Measurements from ENCODE around the gene UST. TPM values are rescaled to one million over a fixed set of nuclear protein-coding genes. Genes with fewer than 3 reads are reported as not detected.

UST gene
- total RNA-seq, 2 donors from 2014 or later = 15.3 to 16.3 TPM

DNA sequence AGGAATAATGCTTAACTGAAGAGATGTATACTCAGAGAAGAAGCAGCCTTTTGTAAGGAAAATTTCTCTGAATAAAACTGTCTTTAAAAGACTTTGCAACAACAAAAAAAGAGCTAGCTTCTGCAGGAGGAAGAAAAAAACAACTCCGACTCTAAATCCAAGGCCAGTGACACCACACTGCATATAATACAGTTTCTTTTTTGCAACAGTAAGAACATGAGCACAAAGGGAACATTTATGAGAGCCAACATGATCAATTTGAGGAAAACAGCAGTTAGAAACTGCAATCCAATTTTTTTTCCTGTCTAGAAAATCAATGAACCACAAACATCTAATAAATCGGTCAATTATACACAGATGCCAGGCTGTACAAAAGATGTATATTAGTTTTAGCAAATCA lies 42.9 kb upstream of the UST start:
- H3K9me3 Mint-ChIP-seq = peaks cover 14% of the 10 kb centered on the region
- H3K9me3 ChIP-seq (ENCODE audit: control insufficient read depth, low read length) = peaks cover 7% of the 10 kb centered on the region
- TF ChIP-seq, protein P1, sequence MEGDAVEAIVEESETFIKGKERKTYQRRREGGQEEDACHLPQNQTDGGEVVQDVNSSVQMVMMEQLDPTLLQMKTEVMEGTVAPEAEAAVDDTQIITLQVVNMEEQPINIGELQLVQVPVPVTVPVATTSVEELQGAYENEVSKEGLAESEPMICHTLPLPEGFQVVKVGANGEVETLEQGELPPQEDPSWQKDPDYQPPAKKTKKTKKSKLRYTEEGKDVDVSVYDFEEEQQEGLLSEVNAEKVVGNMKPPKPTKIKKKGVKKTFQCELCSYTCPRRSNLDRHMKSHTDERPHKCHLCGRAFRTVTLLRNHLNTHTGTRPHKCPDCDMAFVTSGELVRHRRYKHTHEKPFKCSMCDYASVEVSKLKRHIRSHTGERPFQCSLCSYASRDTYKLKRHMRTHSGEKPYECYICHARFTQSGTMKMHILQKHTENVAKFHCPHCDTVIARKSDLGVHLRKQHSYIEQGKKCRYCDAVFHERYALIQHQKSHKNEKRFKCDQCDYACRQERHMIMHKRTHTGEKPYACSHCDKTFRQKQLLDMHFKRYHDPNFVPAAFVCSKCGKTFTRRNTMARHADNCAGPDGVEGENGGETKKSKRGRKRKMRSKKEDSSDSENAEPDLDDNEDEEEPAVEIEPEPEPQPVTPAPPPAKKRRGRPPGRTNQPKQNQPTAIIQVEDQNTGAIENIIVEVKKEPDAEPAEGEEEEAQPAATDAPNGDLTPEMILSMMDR (conservative IDR thresholded peaks at IDR 0.05) = no peak
- peaks cover 7% of the 10 kb centered on the region for H3K4me1 Mint-ChIP-seq
- no peaks in the 10 kb centered on the region for H3K27me3 ChIP-seq (ENCODE audit: control insufficient read depth, insufficient read depth, low read length, poor library complexity, severe bottlenecking)
- H3K27ac ChIP-seq (ENCODE audit: low read depth, low read length) = no peak overlapping the region
- WGBS, 2 experiments (ENCODE audit: insufficient coverage in 1 of 2, insufficient read length in 1 of 2) = 85% methylated on average over 2 of the region's 2 CpGs; no CpG with 5 or more reads in 1 of the 2 experiments
- H3K9ac ChIP-seq (ENCODE audit: extremely low read depth, low read length, poor library complexity, severe bottlenecking) = no peak overlapping the region
- peaks cover 6% of the 10 kb centered on the region for H3K4me1 ChIP-seq (ENCODE audit: control insufficient read depth, insufficient read depth, low read length)
- peaks cover 12% of the 10 kb centered on the region for H3K27me3 Mint-ChIP-seq (ENCODE audit: insufficient read depth)
- no peak overlapping the region for H3K4me3 ChIP-seq (ENCODE audit: low read length)
- H3K4me3 Mint-ChIP-seq = no peak overlapping the region
- no peak for DNase-seq
- H3K36me3 Mint-ChIP-seq (ENCODE audit: low read depth) = no peaks in the 10 kb centered on the region
- H3K27ac Mint-ChIP-seq = no peak overlapping the region
- H3K36me3 ChIP-seq (ENCODE audit: control insufficient read depth, insufficient read depth, low read length) = no peaks in the 10 kb centered on the region

DNA sequence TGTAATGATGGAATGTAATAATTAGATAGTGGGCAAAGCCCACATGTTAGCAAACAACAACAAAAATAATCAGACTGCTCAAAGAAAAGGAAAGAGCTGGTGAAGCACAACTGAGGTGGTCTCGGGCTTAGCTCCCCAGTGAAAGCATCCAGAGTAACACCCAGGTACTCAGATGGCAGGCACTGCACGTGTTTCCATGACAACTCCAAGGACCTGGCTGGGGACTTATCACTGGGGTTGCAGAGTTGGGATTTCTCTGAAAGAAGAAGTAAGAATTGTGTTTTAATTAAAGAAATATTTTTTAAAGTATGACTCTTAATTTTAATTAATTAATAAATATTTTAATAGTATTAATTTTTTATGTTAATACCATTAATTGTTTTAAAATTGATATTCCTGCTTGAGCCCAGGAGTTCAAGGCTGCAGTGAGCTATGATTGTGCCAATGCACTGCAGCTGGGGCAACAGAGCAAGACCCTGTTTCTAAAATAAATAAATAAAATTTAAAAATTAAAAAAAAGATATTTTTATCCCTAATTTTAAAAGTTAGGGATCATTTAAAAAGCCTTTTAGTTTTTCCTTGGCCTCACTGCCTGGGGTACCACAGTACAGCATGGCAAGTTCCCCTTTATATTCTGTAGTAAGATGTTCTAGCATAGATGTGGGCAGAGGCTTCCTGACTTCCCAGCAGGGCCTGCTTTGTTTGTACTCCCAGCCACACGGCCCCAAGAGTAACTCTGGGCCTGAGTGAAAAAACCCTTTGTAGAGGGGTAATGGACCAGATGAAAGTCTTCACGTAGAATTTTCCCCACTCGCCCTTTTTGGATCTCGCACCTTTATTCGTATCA lies 42.2 kb upstream of the UST start:
- peaks cover 7% of the 10 kb centered on the region for H3K9me3 Mint-ChIP-seq
- no peak overlapping the region for H3K27ac Mint-ChIP-seq
- H3K27me3 Mint-ChIP-seq (ENCODE audit: insufficient read depth) = peaks cover 9% of the 10 kb centered on the region
- no peak for DNase-seq
- TF ChIP-seq, protein P1 (conservative IDR thresholded peaks at IDR 0.05) = no peak
- peaks cover 7% of the 10 kb centered on the region for H3K9me3 ChIP-seq (ENCODE audit: control insufficient read depth, low read length)
- H3K36me3 Mint-ChIP-seq (ENCODE audit: low read depth) = no peaks in the 10 kb centered on the region
- H3K36me3 ChIP-seq (ENCODE audit: control insufficient read depth, insufficient read depth, low read length) = no peaks in the 10 kb centered on the region
- H3K27me3 ChIP-seq (ENCODE audit: control insufficient read depth, insufficient read depth, low read length, poor library complexity, severe bottlenecking) = no peaks in the 10 kb centered on the region
- H3K4me3 ChIP-seq (ENCODE audit: low read length) = no peak overlapping the region
- 83 to 89% methylated on average over 6 to 7 of the region's 7 CpGs for WGBS, 2 experiments (ENCODE audit: insufficient coverage in 1 of 2, insufficient read length in 1 of 2)
- H3K27ac ChIP-seq (ENCODE audit: low read depth, low read length) = no peak overlapping the region
- peaks cover 6% of the 10 kb centered on the region for H3K4me1 ChIP-seq (ENCODE audit: control insufficient read depth, insufficient read depth, low read length)
- H3K9ac ChIP-seq (ENCODE audit: extremely low read depth, low read length, poor library complexity, severe bottlenecking) = no peak overlapping the region
- peaks cover 7% of the 10 kb centered on the region for H3K4me1 Mint-ChIP-seq
- no peak overlapping the region for H3K4me3 Mint-ChIP-seq

DNA sequence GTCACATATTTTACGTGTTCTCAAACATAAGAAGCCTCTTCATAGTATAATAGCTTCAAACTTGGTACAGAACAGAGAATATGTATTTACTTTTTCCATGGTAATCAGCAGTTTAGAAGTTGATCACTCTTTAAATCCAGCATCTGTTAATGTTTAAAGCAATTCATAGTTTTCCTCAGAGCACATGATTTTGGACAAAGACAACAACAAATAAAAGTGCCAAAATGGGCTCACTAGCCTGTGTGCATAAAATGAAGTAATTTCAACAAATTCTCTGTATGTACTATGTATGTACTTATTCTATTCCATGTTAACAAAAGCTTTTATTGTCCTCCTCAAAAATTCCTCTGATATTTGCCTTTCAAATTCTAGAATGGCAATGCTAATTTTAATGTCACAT lies 38.1 kb upstream of the UST start:
- Histone ChIP-seq H3K4me1 (ENCODE audit: control insufficient read depth, insufficient read depth, low read length) (no peaks in the 10 kb centered on the region), H3K4me3 (ENCODE audit: low read length) (no peak overlapping the region), H3K9ac (ENCODE audit: extremely low read depth, low read length, poor library complexity, severe bottlenecking) (no peak overlapping the region), H3K27me3 (ENCODE audit: control insufficient read depth, insufficient read depth, low read length, poor library complexity, severe bottlenecking) (no peaks in the 10 kb centered on the region), H3K9me3 (ENCODE audit: control insufficient read depth, low read length) (peaks cover 15% of the 10 kb centered on the region), H3K27ac (ENCODE audit: low read depth, low read length) (no peak overlapping the region), H3K36me3 (ENCODE audit: control insufficient read depth, insufficient read depth, low read length) (no peaks in the 10 kb centered on the region)
- H3K4me3 Mint-ChIP-seq = no peak overlapping the region
- WGBS, 2 experiments (ENCODE audit: insufficient coverage in 1 of 2, insufficient read length in 1 of 2) = 100% methylated on average over 1 of the region's 1 CpG
- H3K27ac Mint-ChIP-seq = no peak overlapping the region
- peaks cover 6% of the 10 kb centered on the region for H3K9me3 Mint-ChIP-seq
- DNase-seq = no peak
- TF ChIP-seq, protein P1 (conservative IDR thresholded peaks at IDR 0.05) = no peak
- peaks cover 4% of the 10 kb centered on the region for H3K27me3 Mint-ChIP-seq (ENCODE audit: insufficient read depth)
- H3K36me3 Mint-ChIP-seq (ENCODE audit: low read depth) = no peaks in the 10 kb centered on the region
- H3K4me1 Mint-ChIP-seq = no peaks in the 10 kb centered on the region
